Measurements from ENCODE around the gene CACNB3. TPM values are rescaled to one million over a fixed set of nuclear protein-coding genes. Genes with fewer than 3 reads are reported as not detected.

The CACNB3 gene
- total and polyA plus RNA-seq, 4 donors = 8.3 to 33.1 (median 11.1) TPM

DNA sequence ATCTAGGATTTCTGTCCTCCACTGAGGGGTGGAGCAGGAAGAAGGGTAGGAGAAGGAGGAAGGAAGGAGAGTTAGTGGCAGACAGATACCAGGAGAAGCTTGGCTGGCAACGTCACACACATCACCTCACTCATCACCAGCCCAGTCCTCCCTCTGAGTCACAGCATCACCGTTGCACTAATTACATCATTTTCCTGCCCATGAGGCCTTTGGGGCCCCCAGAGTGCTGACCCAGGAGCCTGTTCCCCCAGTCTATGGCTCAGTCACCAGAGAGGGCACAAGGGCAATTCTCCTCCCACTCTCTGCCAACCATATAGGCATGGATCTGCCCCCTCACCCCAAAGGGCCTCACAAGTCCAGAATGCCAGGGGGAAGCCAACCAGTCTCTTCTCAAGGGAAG is 42.8 kb downstream of the CACNB3 start:
- Histone ChIP-seq H3K27me3 (ENCODE audit: control insufficient read depth in 3 of 3, insufficient read depth in 3 of 3, low read length in 2 of 3) (peaks cover 0 to 14% (median 2%) of the 10 kb centered on the region in 3 donors), H3K4me1 (ENCODE audit: control insufficient read depth in 5 of 5, insufficient read depth in 5 of 5, low read length in 5 of 5) (peaks cover 0 to 17% (median 0%) of the 10 kb centered on the region in 5 donors), H3K9ac (ENCODE audit: insufficient read depth in 1 of 2, low read length in 2 of 2) (no peak overlapping the region), H3K36me3 (ENCODE audit: control insufficient read depth in 4 of 4, insufficient read depth in 4 of 4, low read length in 4 of 4) (peaks cover 0 to 16% (median 0%) of the 10 kb centered on the region in 4 donors), H3K4me3 (no peak overlapping the region), H3K9me3 (ENCODE audit: control insufficient read depth in 4 of 4, insufficient read depth in 3 of 4, low read length in 3 of 4) (no peaks in the 10 kb centered on the region), H3K27ac (ENCODE audit: low read depth in 1 of 2, low read length in 1 of 2) (no peak overlapping the region)
- 12 to 28% methylated on average over 2 of the region's 2 CpGs for WGBS, 2 donors
- TF ChIP-seq, protein P1, sequence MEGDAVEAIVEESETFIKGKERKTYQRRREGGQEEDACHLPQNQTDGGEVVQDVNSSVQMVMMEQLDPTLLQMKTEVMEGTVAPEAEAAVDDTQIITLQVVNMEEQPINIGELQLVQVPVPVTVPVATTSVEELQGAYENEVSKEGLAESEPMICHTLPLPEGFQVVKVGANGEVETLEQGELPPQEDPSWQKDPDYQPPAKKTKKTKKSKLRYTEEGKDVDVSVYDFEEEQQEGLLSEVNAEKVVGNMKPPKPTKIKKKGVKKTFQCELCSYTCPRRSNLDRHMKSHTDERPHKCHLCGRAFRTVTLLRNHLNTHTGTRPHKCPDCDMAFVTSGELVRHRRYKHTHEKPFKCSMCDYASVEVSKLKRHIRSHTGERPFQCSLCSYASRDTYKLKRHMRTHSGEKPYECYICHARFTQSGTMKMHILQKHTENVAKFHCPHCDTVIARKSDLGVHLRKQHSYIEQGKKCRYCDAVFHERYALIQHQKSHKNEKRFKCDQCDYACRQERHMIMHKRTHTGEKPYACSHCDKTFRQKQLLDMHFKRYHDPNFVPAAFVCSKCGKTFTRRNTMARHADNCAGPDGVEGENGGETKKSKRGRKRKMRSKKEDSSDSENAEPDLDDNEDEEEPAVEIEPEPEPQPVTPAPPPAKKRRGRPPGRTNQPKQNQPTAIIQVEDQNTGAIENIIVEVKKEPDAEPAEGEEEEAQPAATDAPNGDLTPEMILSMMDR (IDR thresholded peaks at IDR 0.05; ENCODE audit: control extremely low read depth, extremely low read depth) = no peak
- ATAC-seq (ENCODE audit: insufficient read depth, low FRiP score) (no peak), DNase-seq (no peak)

DNA sequence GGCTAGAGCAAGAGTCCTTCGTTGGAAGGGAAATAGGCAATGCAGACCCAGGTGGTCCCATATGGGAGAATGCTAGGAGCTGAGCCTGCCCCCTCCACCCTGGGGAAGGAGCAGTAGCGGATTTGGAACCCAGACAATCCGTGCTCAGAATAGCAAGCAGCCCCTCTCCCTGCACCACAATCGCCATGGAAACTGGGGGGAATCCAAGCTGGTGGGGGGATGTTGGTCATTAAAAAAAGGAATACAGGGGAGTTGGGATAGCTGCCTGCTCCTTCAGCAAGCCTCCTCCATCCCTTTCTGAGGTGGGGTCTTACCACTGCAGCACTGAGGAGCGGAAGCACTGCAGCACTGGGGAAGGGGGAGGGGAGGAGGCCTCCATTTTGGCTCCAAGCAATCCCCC is 44.5 kb downstream of the CACNB3 start:
- H3K9me3 ChIP-seq (ENCODE audit: control insufficient read depth in 4 of 4, insufficient read depth in 3 of 4, low read length in 3 of 4) = no peaks in the 10 kb centered on the region
- peaks cover 0 to 14% (median 2%) of the 10 kb centered on the region in 3 donors for H3K27me3 ChIP-seq (ENCODE audit: control insufficient read depth in 3 of 3, insufficient read depth in 3 of 3, low read length in 2 of 3)
- TF ChIP-seq, protein P1 (IDR thresholded peaks at IDR 0.05; ENCODE audit: control extremely low read depth, extremely low read depth) = no peak
- peaks cover 0 to 17% (median 0%) of the 10 kb centered on the region in 5 donors for H3K4me1 ChIP-seq (ENCODE audit: control insufficient read depth in 5 of 5, insufficient read depth in 5 of 5, low read length in 5 of 5)
- H3K27ac ChIP-seq (ENCODE audit: low read depth in 1 of 2, low read length in 1 of 2) = no peak overlapping the region
- no peak for DNase-seq
- no peak overlapping the region for H3K9ac ChIP-seq (ENCODE audit: insufficient read depth in 1 of 2, low read length in 2 of 2)
- H3K36me3 ChIP-seq (ENCODE audit: control insufficient read depth in 4 of 4, insufficient read depth in 4 of 4, low read length in 4 of 4) = peaks cover 0 to 11% (median 0%) of the 10 kb centered on the region in 4 donors
- WGBS, 2 donors = 82 to 88% methylated on average over 5 of the region's 5 CpGs
- H3K4me3 ChIP-seq = no peak overlapping the region
- ATAC-seq (ENCODE audit: insufficient read depth, low FRiP score) = no peak

DNA sequence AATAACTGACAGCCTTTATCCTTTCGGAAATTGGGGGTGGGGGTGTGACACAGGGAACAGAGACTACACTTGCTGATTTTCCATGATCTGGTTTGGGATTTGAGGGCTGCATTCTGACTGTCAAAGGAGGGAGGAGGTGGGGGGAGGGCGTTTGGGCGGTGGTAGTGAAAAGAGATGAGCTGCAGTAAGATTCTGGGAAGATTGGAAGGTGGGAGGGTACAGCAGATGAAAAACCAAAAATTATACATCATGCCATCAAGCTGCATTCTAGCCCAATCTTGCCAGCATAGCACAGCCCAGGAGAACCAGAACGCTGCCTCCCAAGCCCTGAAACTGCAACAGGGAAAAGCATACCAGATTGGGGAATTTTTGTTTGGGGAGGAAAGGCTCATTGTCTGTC is 45.0 kb downstream of the CACNB3 start:
- 82 to 88% methylated on average over 4 of the region's 4 CpGs for WGBS, 2 donors
- TF ChIP-seq, protein P1 (IDR thresholded peaks at IDR 0.05; ENCODE audit: control extremely low read depth, extremely low read depth) = no peak
- Histone ChIP-seq H3K27me3 (ENCODE audit: control insufficient read depth in 3 of 3, insufficient read depth in 3 of 3, low read length in 2 of 3) (peaks cover 0 to 14% (median 2%) of the 10 kb centered on the region in 3 donors), H3K9ac (ENCODE audit: insufficient read depth in 1 of 2, low read length in 2 of 2) (no peak overlapping the region), H3K4me3 (no peak overlapping the region), H3K27ac (ENCODE audit: low read depth in 1 of 2, low read length in 1 of 2) (no peak overlapping the region), H3K36me3 (ENCODE audit: control insufficient read depth in 4 of 4, insufficient read depth in 4 of 4, low read length in 4 of 4) (peaks cover 0 to 8% (median 0%) of the 10 kb centered on the region in 4 donors), H3K9me3 (ENCODE audit: control insufficient read depth in 4 of 4, insufficient read depth in 3 of 4, low read length in 3 of 4) (no peaks in the 10 kb centered on the region), H3K4me1 (ENCODE audit: control insufficient read depth in 5 of 5, insufficient read depth in 5 of 5, low read length in 5 of 5) (peaks cover 0 to 17% (median 0%) of the 10 kb centered on the region in 5 donors)
- DNase-seq (no peak), ATAC-seq (ENCODE audit: insufficient read depth, low FRiP score) (no peak)

All from lung (tissue), 12 donors.